GM23338 (cell line): ENCODE results near the gene WNT6. TPM values are rescaled to one million over a fixed set of nuclear protein-coding genes. Genes with fewer than 3 reads are reported as not detected.
"Not testable (repeated sequence)": the region's sequence is repeated elsewhere in the genome, so short reads cannot be mapped to it uniquely, and the experiment has no call there.

Source experiments
- ATAC-seq: fragments of 200-7000 bp; cut with Tn5 transposase; 3 replicates; pipeline ENCODE4 v1.9.1; 2020
- DNase-seq: peaks from one replicate; pipeline ENCODE4 v3.0.0-alpha.2; 2015; ENCODE audit warnings: low spot score
- H2AFZ ChIP-seq: fragments of 200-600 bp; sonication (generic); 2 replicates; pipeline ENCODE4 v1.8.0; 2016; ENCODE audit warnings: antibody characterized with exemption, mild to moderate bottlenecking, moderate library complexity
- H3F3A ChIP-seq: fragments of 200-600 bp; sonication (generic); replicated peaks from 2 replicates; pipeline ENCODE4 v1.8.0; 2017; ENCODE audit warnings: antibody characterized with exemption, mixed run types, low read depth
- H3K27ac ChIP-seq: fragments of 200-600 bp; sonication (generic); 2 replicates; pipeline ENCODE4 v1.6.1; 2016; ENCODE audit warnings: low read depth
- H3K27me3 ChIP-seq: fragments of 200-600 bp; sonication (generic); 2 replicates; pipeline ENCODE4 v1.8.0; 2016; ENCODE audit warnings: mild to moderate bottlenecking, mixed run types, moderate library complexity; ENCODE audit not compliant: insufficient read depth
- H3K36me3 ChIP-seq: fragments of 200-600 bp; sonication (generic); 2 replicates; pipeline ENCODE4 v1.8.0; 2016; ENCODE audit warnings: mild to moderate bottlenecking; ENCODE audit not compliant: insufficient read depth
- H3K4me1 ChIP-seq: fragments of 200-600 bp; sonication (generic); 2 replicates; pipeline ENCODE4 v1.8.0; 2016; ENCODE audit warnings: mild to moderate bottlenecking, moderate library complexity; ENCODE audit not compliant: insufficient read depth
- H3K4me2 ChIP-seq: fragments of 200-600 bp; sonication (generic); 2 replicates; pipeline ENCODE4 v1.7.1; 2017; ENCODE audit warnings: mixed run types
- H3K4me3 ChIP-seq: fragments of 200-600 bp; sonication (generic); 2 replicates; pipeline ENCODE4 v1.6.1; 2016; ENCODE audit warnings: mixed run types
- H3K79me2 ChIP-seq: fragments of 200-600 bp; sonication (generic); replicated peaks from 2 replicates; pipeline ENCODE4 v1.8.0; 2017; ENCODE audit warnings: mild to moderate bottlenecking; ENCODE audit not compliant: insufficient read depth
- H3K9me2 ChIP-seq: fragments of 200-600 bp; sonication (generic); 2 replicates; pipeline ENCODE4 v1.8.0; 2017; ENCODE audit not compliant: insufficient read depth
- H4K20me1 ChIP-seq: fragments of 200-600 bp; sonication (generic); replicated peaks from 2 replicates; pipeline ENCODE4 v1.8.0; 2017; ENCODE audit warnings: mild to moderate bottlenecking; ENCODE audit not compliant: insufficient read depth
- H3K27ac Mint-ChIP-seq: 2 replicates; pipeline ENCODE4 v1.8.0; 2020; ENCODE audit warnings: inconsistent platforms, mild to moderate bottlenecking, moderate library complexity, mixed read lengths
- H3K27me3 Mint-ChIP-seq: 3 replicates; pipeline ENCODE4 v1.8.0; 2022; ENCODE audit warnings: low read depth, mild to moderate bottlenecking, moderate library complexity, mixed read lengths, inconsistent platforms; ENCODE audit not compliant: insufficient read depth, poor library complexity
- H3K36me3 Mint-ChIP-seq: 3 replicates; pipeline ENCODE4 v1.8.0; 2021; ENCODE audit warnings: low read depth, mild to moderate bottlenecking, inconsistent platforms, moderate library complexity, mixed read lengths
- H3K4me1 Mint-ChIP-seq: 3 replicates; pipeline ENCODE4 v1.8.0; 2020; ENCODE audit warnings: mild to moderate bottlenecking, inconsistent platforms, mixed read lengths
- H3K4me3 Mint-ChIP-seq: 3 replicates; pipeline ENCODE4 v1.8.0; 2021; ENCODE audit warnings: moderate library complexity, mild to moderate bottlenecking, inconsistent platforms, mixed read lengths
- H3K9me3 Mint-ChIP-seq: 3 replicates; pipeline ENCODE4 v1.8.0; 2020; ENCODE audit warnings: moderate library complexity, mild to moderate bottlenecking, inconsistent platforms, mixed read lengths
- CTCF ChIP-seq, 2 experiments: fragments of 200-600 bp in 1 of 2; sonication (generic) in 1 of 2; conservative IDR thresholded peaks; 2 replicates each; pipeline versions ENCODE4 v1.5.1 to v1.6.1; 2016 to 2017; ENCODE audit warnings: antibody characterized with exemption in 2 of 2, low read depth in 2 of 2, mild to moderate bottlenecking in 2 of 2, moderate library complexity in 1 of 2
- EZH2 ChIP-seq: fragments of 200-600 bp; sonication (generic); IDR thresholded peaks from one replicate; pipeline ENCODE4 v1.8.0; 2017; ENCODE audit warnings: antibody characterized with exemption, mild to moderate bottlenecking, low read depth; ENCODE audit not compliant: unreplicated experiment
- EZH2phosphoT487 ChIP-seq: fragments of 200-600 bp; sonication (generic); IDR thresholded peaks from one replicate; pipeline ENCODE4 v1.8.1; 2018; ENCODE audit warnings: antibody characterized with exemption; ENCODE audit not compliant: unreplicated experiment
- JUNB ChIP-seq: IDR thresholded peaks from one replicate; pipeline ENCODE4 v1.6.1; 2016; ENCODE audit warnings: antibody characterized with exemption; ENCODE audit not compliant: unreplicated experiment
- NANOG ChIP-seq: IDR thresholded peaks from 2 replicates; pipeline ENCODE4 v1.6.1; 2016; ENCODE audit warnings: antibody characterized with exemption, borderline replicate concordance
- POLR2AphosphoS5 ChIP-seq: IDR thresholded peaks from 2 replicates; pipeline ENCODE4 v1.6.1; 2016; ENCODE audit warnings: antibody characterized with exemption, low read depth
- REST ChIP-seq: IDR thresholded peaks from one replicate; pipeline ENCODE4 v1.6.1; 2018; ENCODE audit warnings: antibody characterized with exemption; ENCODE audit not compliant: unreplicated experiment
- STAT1 ChIP-seq: IDR thresholded peaks from one replicate; pipeline ENCODE4 v1.6.1; 2016; ENCODE audit warnings: antibody characterized with exemption; ENCODE audit not compliant: unreplicated experiment
- ZNF114 ChIP-seq: fragments of 250-450 bp; sonication (Bioruptor Pico); IDR thresholded peaks from 2 replicates; pipeline ENCODE4 v1.5.0; 2020; ENCODE audit warnings: mild to moderate bottlenecking, moderate library complexity
- ZNF331 ChIP-seq: fragments of 250-450 bp; sonication (Bioruptor Pico); IDR thresholded peaks from 2 replicates; pipeline ENCODE4 v1.5.0; 2020; ENCODE audit warnings: low read depth, mild to moderate bottlenecking, moderate library complexity
- polyA plus RNA-seq: library from polyadenylated mRNA; unstranded; fragments of >200 nt; fragmentation: Nextera tagmentation; extraction: Ambion mirVana; gene quantifications from 2 replicates; pipeline ENCODE4 v1.2.1, GENCODE V29; 2016
- total RNA-seq: library from RNA; depleted of rRNA; stranded (reverse); fragments of >200 nt; shearing (Covaris generic); gene quantifications from 2 replicates; pipeline ENCODE4 v1.2.3, GENCODE V29; 2014

WNT6 gene
- total and polyA plus RNA-seq, 2 experiments from 2014 or later = not detected

- TF ChIP-seq EZH2 = no peak
- no peak for TF ChIP-seq POLR2AphosphoS5
- no peak for TF ChIP-seq ZNF114 (CRISPR knock-in tag)
- no peak for TF ChIP-seq JUNB
- no peak for TF ChIP-seq EZH2phosphoT487
Observed at GRCh38 chr2:218837495-218837894, 22.1 kb upstream of the WNT6 start (continued).

- H3K36me3 ChIP-seq = no peaks in the 10 kb centered on the region
- H3K27me3 ChIP-seq = no peaks in the 10 kb centered on the region
- H3K27ac ChIP-seq = no peak overlapping the region
- 0 out of 3 replicates have a peak, but pooled peaks cover 2% of the 10 kb centered on the region for H3K36me3 Mint-ChIP-seq
- H3K9me3 Mint-ChIP-seq = peaks cover 15% of the 10 kb centered on the region
- no peak overlapping the region for H3K27ac Mint-ChIP-seq
- ATAC-seq (no peak), DNase-seq (no peak)
- H2AFZ ChIP-seq = no peak overlapping the region
- H3K9me2 ChIP-seq = no peaks in the 10 kb centered on the region
- no peak overlapping the region for H3K4me3 Mint-ChIP-seq
- H3F3A ChIP-seq = no peaks in the 10 kb centered on the region
- no peak overlapping the region for H3K4me2 ChIP-seq
- H3K4me3 ChIP-seq = no peak overlapping the region
- no peaks in the 10 kb centered on the region for H3K79me2 ChIP-seq
- H3K4me1 ChIP-seq = no peaks in the 10 kb centered on the region; the same call in 1 of the 2 replicates
- H4K20me1 ChIP-seq = no peaks in the 10 kb centered on the region
- TF ChIP-seq JUNB (no peak), EZH2phosphoT487 (no peak), NANOG (no peak)
- H3K27me3 Mint-ChIP-seq = no peaks in the 10 kb centered on the region
- H3K4me1 Mint-ChIP-seq = no peaks in the 10 kb centered on the region
Observed at GRCh38 chr2:218839430-218839829, 20.2 kb upstream of the WNT6 start.

GRCh38 chr2:218839888-218840287 is 19.7 kb upstream of the WNT6 start:
- H3K79me2 ChIP-seq = no peaks in the 10 kb centered on the region
- Mint-ChIP-seq H3K9me3 (peaks cover 20% of the 10 kb centered on the region), H3K4me1 (no peaks in the 10 kb centered on the region), H3K27ac (no peak overlapping the region), H3K36me3 (0 out of 3 replicates have a peak, but pooled peaks cover 2% of the 10 kb centered on the region), H3K27me3 (no peaks in the 10 kb centered on the region), H3K4me3 (no peak overlapping the region)
- H3K4me2 ChIP-seq = no peak overlapping the region
- H3K4me3 ChIP-seq = no peak overlapping the region
- H4K20me1 ChIP-seq = no peaks in the 10 kb centered on the region
- H2AFZ ChIP-seq = no peak overlapping the region
- H3K27me3 ChIP-seq = no peaks in the 10 kb centered on the region
- H3K36me3 ChIP-seq = no peaks in the 10 kb centered on the region
- no peak for DNase-seq
- ATAC-seq = no peak
- no peaks in the 10 kb centered on the region for H3K9me2 ChIP-seq
- TF ChIP-seq JUNB (no peak), STAT1 (no peak), ZNF114 (CRISPR knock-in tag) (no peak), CTCF (conservative IDR thresholded peaks at IDR 0.05; ENCODE audit: low read depth in 2 of 2) (no peak), ZNF331 (CRISPR knock-in tag) (no peak), EZH2phosphoT487 (no peak), EZH2 (no peak), REST (no peak), NANOG (no peak)
- H3K27ac ChIP-seq = no peak overlapping the region
- H3F3A ChIP-seq = no peaks in the 10 kb centered on the region
- H3K4me1 ChIP-seq = no peaks in the 10 kb centered on the region; the same call in 1 of the 2 replicates

- not testable (repeated sequence) for H3K4me1 ChIP-seq, H3K9me2 ChIP-seq, H3K36me3 ChIP-seq, H3K4me3 Mint-ChIP-seq, H3K4me1 Mint-ChIP-seq, DNase-seq, H2AFZ ChIP-seq, H3F3A ChIP-seq, H3K79me2 ChIP-seq, H3K27ac Mint-ChIP-seq, H3K4me2 ChIP-seq, H3K27me3 ChIP-seq, H3K27ac ChIP-seq, H3K4me3 ChIP-seq, H4K20me1 ChIP-seq, ATAC-seq
- Mint-ChIP-seq H3K36me3 (peaks cover 19% of the 10 kb centered on the region), H3K27me3 (peaks cover 13% of the 10 kb centered on the region), H3K9me3 (peaks cover 40% of the 10 kb centered on the region)
Observed at GRCh38 chr2:218844334-218844733, 15.3 kb upstream of the WNT6 start.

- H3K27ac ChIP-seq, H3K79me2 ChIP-seq, H3K9me2 ChIP-seq, H3K4me3 Mint-ChIP-seq, H3K4me3 ChIP-seq, H2AFZ ChIP-seq, H3K27ac Mint-ChIP-seq, H3K4me1 ChIP-seq, ATAC-seq, H3K27me3 ChIP-seq, H3K36me3 ChIP-seq, H4K20me1 ChIP-seq, H3K4me2 ChIP-seq, H3F3A ChIP-seq, H3K4me1 Mint-ChIP-seq, DNase-seq: not testable (repeated sequence)
- Mint-ChIP-seq H3K36me3 (peaks cover 19% of the 10 kb centered on the region), H3K27me3 (peaks cover 14% of the 10 kb centered on the region), H3K9me3 (peaks cover 40% of the 10 kb centered on the region)
Observed at GRCh38 chr2:218846963-218847362, 12.6 kb upstream of the WNT6 start.
